Anterior cingulate cortex (tissue), 58 donors: Measurements from ENCODE around the gene MTTP.

Experiments used
- DNase-seq, 58 donors: peaks; one replicate each; lab custom pipeline; 2025; lab: John Stamatoyannopoulos, UW

Gene MTTP

DNA sequence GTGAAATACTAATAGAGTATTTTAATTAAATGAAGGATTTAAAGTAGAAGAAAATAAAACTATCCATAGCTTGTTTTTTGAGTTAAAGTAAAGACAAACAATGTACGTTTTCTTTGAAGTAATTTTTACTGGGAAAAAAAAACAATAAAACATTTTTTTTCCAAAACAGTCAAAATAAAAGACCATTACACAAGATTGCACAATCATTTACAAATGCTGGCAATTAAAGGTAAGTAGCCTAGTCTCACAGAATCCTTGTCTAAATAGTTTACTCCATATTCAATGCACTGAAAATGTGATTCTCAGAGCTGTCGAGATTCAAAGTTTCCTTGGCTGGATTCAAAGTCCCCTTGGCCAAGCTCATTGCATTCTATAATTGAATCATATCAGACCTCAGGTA, 61.8 kb downstream of the MTTP start:
- no peak for DNase-seq

DNA sequence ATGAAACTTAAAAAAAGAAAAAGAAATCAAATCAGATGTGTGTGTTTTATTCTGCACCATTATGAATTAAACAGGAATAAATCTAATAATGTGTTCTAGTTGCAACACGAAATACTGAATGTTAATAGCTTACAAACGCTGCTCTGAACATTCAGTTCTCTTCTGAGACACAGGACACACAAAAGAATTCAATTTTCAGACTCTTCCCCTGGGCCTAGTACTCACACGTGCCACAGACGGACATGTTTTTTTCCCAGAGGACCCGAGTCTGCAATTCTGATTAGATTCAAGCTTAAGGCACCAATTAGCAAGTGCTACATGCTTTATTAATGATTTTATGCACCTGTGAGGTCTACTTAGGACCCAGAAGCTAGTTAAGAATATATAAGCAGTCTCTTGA, 62.5 kb downstream of the MTTP start:
- no peak for DNase-seq

DNA sequence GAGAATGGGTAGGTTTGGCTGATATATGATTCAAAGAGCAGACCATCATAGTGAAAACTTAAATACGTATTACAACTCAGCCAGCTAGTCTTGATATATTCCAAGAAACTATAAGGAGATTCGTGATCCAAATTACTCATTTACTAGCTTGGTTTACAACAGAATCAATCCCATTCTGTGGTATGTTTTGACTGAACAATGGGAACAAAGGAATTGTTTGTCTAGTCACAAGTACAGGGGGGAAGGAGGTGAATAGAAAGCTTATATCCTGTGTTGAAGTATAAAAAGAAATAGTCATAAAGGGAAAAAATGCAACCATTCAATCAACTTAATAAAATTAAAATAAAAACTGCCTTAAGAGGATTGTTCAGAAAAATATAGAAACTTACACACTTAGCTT, 66.1 kb downstream of the MTTP start:
- DNase-seq, result no peak

GRCh38 chr4:99642725-99643489, 68.3 kb downstream of the MTTP start:
- peak in 9 of 58 donors; percentile 3 to 46 (median 24) for DNase-seq

GRCh38 chr4:99644453-99644852, 69.8 kb downstream of the MTTP start:
- no peak for DNase-seq

DNA sequence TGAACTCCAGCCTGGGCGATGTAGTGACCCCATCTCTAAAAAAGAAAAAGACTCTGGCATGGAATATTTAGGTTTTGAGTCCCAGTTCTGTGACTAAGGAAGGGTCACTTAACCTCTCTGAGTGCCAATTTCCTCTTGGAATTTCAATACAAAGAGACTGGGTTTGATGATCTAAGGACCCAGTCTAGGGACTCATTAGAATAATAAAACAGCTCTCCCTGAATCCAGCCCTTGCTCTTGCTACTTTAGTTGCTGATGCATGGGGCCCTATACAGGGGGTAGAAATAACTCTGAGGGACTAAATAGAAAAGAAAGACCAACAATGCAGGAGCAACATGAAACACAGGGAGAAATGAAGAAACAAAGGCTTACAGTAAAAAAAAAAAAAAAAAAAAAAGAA, 70.4 kb downstream of the MTTP start:
- DNase-seq, result no peak

DNA sequence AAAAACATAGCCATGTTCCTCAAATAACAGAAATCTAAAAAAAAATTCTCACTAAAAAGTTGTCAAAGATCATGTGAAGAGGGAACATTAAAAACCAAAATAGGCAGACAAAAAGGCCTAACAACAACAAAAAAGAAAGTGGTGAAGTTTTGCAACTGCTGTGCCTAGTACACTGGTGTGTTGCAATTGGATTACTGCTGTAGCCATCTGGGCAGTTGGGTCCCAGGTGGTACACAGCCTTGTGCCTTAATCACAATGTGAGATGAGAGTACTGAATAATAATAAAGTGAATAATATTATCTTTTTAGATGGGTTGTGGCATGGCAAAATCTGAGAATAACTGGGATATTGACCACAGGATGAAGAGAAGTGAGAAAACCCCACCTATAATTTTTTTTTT, 71.0 kb downstream of the MTTP start:
- DNase-seq, result no peak

GRCh38 chr4:99647071-99647470, 72.4 kb downstream of the MTTP start:
- no peak for DNase-seq

- no peak for DNase-seq
Measured at GRCh38 chr4:99648321-99648720, 73.7 kb downstream of the MTTP start.

DNA sequence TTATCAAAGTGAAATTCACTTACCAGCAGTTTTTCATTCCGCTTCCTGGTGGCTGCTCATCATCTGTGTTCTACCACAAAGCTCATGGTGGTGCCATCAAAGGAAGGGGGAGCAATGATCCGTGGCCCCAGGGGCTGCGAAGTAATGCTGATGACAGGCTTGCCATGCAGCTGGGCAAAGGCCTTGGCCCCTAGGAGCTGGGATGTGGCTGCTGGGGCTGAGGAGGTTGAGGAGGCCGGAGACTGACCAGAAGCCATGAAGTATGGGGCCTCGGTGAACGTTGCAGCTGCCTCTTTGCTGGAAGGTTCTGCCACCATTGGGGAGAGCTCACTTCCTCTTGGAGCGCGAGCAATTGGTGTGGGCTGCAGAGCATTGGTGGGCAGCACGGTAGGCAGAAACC, 74.6 kb downstream of the MTTP start:
- no peak for DNase-seq

GRCh38 chr4:99649778-99650177, 75.2 kb downstream of the MTTP start:
- DNase-seq, result no peak

GRCh38 chr4:99651016-99651769, 76.6 kb downstream of the MTTP start:
- DNase-seq, result no peak

DNA sequence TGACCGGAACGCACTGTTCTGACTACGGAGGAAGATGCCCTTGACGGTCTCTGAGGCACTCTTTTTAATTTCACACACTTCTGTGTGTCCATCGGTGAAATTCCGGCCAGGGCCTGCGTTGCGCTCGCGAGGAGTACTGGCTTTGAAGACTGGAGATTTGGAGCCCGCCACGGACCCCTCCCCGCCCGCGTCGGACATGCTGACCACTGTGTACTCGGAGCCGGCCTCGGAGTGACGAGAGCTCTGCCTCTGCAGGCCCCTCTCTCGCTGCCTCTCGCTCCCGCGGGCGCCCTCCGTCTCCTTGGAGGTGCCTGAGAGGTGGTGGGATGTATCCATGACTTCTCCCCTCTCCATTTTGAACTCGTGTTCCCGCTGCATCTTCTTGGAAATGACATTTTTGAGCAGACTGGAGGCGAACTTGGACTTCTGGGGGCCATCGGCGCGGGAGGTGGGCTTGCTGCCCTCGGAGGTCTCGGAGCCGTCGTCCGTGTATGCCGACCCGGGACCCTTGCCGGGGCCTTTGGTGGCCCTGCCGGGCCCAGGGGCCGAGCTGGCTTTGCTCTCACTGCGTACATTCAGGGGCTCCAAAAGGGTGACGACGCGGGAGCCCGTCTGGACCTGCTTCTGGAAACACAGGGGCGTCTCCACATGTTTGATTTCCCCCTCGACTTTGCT, 77.3 kb downstream of the MTTP start:
- DNase-seq, result no peak

- DNase-seq, result no peak
Measured at GRCh38 chr4:99652596-99653436, 78.2 kb downstream of the MTTP start.

GRCh38 chr4:99653916-99654315, 79.3 kb downstream of the MTTP start:
- DNase-seq, result no peak

DNA sequence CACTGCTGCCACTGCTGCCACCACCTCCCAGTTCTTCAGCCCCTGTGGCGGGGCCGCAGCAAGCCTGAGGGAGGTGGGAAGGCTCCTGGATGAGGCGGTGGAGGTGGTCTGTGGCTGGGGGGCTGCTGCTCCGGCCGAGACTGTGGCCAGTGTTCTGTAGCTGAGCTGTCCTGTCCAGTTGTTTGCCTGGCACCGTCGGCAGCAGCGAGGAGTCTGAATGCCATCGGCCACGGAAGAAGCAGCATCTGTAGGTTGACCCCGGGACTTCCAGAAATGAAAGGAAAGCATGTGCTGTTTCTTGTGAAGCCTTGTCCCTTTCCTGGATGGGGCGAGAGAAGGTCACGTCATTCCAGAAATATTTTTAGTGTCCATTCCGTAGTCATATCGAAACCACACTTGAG, 79.7 kb downstream of the MTTP start:
- DNase-seq, result no peak

DNA sequence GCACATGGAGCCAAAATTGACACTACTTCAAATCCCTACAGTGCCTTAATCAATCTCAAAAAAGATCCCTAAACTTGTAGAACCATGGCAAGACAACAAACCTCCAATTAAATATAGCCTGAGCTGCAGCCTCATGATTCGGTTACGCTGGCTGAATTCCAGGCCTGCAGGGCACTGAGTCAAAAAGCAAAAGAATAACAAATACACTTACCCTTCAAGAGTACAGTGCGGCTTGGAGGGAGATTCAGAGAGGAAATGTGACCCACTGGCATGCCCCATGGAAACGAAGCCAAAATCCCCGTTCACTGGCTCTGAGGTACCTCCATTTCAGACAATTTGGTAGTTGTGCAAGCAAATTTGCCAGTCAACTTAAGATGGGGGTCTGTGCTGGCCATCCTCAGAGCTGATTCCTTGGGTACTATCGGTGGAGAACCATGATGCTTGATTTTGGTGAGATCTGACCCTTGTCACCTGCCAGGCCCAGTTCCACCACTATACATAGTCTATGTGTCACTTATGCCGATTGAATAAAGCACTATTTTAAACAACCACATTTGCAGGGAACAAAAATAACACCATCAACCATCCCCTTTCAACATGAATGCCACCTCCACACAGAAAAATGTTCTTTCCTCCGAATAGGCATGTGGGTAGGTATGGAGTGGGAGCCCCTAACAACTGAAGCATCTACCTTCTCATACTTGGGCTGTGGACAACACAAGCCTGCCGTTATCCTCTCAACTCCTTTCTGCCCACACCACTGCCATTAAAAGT, 80.9 kb downstream of the MTTP start:
- DNase-seq, result no peak

DNA sequence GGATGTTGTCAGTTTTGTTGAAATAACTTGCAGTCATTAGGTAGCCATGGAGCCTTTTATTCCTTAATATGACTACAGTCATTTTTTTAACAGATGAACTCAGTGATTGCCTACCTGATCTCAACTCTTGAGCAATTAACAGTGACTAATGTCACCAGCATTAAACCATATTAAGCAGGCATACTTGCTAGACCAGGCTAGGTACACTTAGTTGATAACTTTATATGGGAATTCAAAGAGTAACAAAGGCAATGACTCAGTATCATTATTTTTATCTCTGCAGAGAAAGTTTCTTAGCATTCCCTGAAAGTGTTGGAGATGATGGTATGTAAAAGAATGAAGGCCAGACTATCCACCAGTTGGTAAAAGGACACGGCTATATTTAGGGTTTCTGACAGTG, 83.2 kb downstream of the MTTP start, which contains the start of gene C4orf54:
C4orf54 (minus strand) TSS at position 31 of the 400 bp plus-strand sequence. CDS start 3,180 bp downstream, outside the sequence.
- DNase-seq, result no peak

DNA sequence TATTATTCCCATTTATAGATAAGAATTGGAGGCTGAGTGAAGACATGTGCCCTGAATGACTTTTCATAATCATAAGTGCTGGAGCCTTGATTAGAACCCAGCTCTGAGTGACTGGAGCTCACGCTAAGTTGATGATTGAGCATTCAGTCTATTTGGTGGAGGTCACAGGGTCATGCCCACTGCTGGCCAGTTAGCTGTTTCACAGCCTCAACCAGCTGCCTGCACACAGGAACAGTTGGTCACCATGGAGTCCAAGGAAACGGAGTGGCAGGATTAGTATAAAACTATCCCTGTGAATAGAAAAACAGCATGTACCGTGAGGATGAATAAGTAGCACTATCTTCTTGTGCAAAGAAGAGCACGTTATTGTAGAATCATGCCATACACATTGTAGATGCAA, 84.0 kb downstream of the MTTP start:
- DNase-seq, result no peak

GRCh38 chr4:99661907-99662306, 87.3 kb downstream of the MTTP start:
- DNase-seq, result no peak
